ENCODE results near the gene NGFR.

DNA sequence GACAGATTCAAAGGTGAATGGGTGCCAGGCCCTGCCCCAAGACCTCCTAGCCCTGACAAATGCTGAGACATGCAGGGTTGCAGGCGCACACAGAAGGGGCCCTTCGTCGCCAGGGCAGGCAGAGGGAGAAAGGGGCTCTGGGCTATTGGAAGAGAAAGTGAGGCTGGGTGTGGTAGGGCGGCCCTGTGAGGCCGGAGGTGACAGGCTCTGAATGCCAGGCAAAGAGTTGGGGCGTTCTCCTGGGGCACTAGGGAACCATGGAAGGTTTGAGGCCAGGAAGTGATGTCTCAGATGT, 54.2 kb downstream of the NGFR start:
- TF ChIP-seq, protein P1, sequence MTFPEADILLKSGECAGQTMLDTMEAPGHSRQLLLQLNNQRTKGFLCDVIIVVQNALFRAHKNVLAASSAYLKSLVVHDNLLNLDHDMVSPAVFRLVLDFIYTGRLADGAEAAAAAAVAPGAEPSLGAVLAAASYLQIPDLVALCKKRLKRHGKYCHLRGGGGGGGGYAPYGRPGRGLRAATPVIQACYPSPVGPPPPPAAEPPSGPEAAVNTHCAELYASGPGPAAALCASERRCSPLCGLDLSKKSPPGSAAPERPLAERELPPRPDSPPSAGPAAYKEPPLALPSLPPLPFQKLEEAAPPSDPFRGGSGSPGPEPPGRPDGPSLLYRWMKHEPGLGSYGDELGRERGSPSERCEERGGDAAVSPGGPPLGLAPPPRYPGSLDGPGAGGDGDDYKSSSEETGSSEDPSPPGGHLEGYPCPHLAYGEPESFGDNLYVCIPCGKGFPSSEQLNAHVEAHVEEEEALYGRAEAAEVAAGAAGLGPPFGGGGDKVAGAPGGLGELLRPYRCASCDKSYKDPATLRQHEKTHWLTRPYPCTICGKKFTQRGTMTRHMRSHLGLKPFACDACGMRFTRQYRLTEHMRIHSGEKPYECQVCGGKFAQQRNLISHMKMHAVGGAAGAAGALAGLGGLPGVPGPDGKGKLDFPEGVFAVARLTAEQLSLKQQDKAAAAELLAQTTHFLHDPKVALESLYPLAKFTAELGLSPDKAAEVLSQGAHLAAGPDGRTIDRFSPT (tag by site-specific recombination; IDR thresholded peaks at IDR 0.05): no peak
- TF ChIP-seq FEZF1 (tag by site-specific recombination; IDR thresholded peaks at IDR 0.05) (no peak), MYNN (tag by site-specific recombination; IDR thresholded peaks at IDR 0.05; ENCODE audit: borderline replicate concordance) (no peak)
- TF ChIP-seq, protein P2, sequence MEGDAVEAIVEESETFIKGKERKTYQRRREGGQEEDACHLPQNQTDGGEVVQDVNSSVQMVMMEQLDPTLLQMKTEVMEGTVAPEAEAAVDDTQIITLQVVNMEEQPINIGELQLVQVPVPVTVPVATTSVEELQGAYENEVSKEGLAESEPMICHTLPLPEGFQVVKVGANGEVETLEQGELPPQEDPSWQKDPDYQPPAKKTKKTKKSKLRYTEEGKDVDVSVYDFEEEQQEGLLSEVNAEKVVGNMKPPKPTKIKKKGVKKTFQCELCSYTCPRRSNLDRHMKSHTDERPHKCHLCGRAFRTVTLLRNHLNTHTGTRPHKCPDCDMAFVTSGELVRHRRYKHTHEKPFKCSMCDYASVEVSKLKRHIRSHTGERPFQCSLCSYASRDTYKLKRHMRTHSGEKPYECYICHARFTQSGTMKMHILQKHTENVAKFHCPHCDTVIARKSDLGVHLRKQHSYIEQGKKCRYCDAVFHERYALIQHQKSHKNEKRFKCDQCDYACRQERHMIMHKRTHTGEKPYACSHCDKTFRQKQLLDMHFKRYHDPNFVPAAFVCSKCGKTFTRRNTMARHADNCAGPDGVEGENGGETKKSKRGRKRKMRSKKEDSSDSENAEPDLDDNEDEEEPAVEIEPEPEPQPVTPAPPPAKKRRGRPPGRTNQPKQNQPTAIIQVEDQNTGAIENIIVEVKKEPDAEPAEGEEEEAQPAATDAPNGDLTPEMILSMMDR (tag by site-specific recombination; IDR thresholded peaks at IDR 0.05): no peak
- TF ChIP-seq, protein P3, sequence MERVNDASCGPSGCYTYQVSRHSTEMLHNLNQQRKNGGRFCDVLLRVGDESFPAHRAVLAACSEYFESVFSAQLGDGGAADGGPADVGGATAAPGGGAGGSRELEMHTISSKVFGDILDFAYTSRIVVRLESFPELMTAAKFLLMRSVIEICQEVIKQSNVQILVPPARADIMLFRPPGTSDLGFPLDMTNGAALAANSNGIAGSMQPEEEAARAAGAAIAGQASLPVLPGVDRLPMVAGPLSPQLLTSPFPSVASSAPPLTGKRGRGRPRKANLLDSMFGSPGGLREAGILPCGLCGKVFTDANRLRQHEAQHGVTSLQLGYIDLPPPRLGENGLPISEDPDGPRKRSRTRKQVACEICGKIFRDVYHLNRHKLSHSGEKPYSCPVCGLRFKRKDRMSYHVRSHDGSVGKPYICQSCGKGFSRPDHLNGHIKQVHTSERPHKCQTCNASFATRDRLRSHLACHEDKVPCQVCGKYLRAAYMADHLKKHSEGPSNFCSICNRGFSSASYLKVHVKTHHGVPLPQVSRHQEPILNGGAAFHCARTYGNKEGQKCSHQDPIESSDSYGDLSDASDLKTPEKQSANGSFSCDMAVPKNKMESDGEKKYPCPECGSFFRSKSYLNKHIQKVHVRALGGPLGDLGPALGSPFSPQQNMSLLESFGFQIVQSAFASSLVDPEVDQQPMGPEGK (tag by site-specific recombination; IDR thresholded peaks at IDR 0.05): no peak
- TF ChIP-seq, protein P4, sequence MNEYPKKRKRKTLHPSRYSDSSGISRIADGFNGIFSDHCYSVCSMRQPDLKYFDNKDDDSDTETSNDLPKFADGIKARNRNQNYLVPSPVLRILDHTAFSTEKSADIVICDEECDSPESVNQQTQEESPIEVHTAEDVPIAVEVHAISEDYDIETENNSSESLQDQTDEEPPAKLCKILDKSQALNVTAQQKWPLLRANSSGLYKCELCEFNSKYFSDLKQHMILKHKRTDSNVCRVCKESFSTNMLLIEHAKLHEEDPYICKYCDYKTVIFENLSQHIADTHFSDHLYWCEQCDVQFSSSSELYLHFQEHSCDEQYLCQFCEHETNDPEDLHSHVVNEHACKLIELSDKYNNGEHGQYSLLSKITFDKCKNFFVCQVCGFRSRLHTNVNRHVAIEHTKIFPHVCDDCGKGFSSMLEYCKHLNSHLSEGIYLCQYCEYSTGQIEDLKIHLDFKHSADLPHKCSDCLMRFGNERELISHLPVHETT (tag by site-specific recombination; IDR thresholded peaks at IDR 0.05): no peak
- TF ChIP-seq, protein P5, sequence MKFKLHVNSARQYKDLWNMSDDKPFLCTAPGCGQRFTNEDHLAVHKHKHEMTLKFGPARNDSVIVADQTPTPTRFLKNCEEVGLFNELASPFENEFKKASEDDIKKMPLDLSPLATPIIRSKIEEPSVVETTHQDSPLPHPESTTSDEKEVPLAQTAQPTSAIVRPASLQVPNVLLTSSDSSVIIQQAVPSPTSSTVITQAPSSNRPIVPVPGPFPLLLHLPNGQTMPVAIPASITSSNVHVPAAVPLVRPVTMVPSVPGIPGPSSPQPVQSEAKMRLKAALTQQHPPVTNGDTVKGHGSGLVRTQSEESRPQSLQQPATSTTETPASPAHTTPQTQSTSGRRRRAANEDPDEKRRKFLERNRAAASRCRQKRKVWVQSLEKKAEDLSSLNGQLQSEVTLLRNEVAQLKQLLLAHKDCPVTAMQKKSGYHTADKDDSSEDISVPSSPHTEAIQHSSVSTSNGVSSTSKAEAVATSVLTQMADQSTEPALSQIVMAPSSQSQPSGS (tag by site-specific recombination; IDR thresholded peaks at IDR 0.05; ENCODE audit: low read depth): no peak

All from HEK293 (cell line).